ENCODE results near the gene SHB.

SHB gene

DNA sequence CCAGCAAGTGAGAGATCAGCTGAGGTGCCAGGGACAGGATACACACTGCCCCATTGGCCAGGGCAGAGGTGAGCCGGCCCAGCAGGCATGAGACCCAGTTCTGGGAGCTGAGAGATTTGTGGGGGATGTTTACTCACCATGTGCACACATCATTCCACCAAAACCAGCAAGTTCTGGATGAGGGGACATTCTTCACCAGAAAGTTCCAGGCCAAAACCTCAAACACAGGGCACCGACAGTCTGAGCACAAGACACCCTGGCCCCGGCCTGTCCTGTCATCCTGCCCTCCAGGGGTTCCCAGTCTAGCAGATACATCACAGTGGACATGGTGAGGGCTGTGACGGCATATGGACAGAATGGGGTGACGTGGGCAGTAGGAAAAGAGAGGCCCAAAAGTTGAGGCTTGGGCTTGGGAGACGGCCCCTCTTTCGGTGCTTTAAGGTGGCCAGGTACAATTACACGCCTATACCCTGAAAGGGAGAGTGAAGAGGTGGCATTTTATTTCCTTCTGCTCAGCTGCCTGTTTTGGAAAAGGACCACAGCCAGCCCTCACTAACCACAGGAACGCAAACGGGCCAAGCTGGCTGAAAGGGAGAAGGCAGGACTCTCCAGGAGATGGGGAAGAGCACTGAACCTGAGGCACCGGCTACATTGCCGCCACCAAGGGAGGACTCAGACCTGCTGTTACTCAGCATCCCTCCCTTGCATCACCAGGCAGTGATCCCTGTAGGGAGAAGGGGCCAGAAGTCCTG lies 64.0 kb downstream of the SHB start:
- TF ChIP-seq CTCF (IDR thresholded peaks at IDR 0.05) = no peak
- Histone ChIP-seq H3K27ac (no peak overlapping the region), H3K4me3 (no peak overlapping the region)
- DNase-seq (ENCODE audit: low spot score) = no peak

- DNase-seq (ENCODE audit: low spot score) = no peak
- TF ChIP-seq CTCF (IDR thresholded peaks at IDR 0.05) = no peak
- Histone ChIP-seq H3K4me3 (no peak overlapping the region), H3K27ac (no peak overlapping the region)
Measured at GRCh38 chr9:38003946-38004808, 64.8 kb downstream of the SHB start.

GRCh38 chr9:38003230-38003629 lies 65.8 kb downstream of the SHB start:
- no peak for TF ChIP-seq CTCF (IDR thresholded peaks at IDR 0.05)
- H3K27ac ChIP-seq = no peak overlapping the region
- no peak for DNase-seq (ENCODE audit: low spot score)
- no peak overlapping the region for H3K4me3 ChIP-seq

DNA sequence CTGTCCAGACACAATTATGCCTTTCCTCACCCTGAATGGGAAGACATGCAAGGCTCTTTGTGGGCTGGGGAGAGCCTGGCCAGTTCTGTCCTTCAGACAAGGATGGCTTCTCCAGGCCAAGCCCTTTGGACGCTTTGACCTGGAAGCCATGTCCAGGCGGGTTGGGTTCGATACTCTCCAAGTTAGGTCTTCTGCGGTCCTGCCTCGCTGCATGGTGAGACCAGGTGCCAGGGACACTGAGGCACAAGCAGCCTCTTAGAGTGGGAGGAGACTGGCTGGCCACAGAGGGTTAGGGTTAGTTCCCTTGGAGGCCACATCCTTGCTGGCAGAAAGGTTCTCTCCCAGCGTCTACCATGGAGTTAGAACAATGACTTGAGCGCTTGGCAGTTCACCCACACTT lies 67.6 kb downstream of the SHB start:
- no peak for DNase-seq (ENCODE audit: low spot score)
- Histone ChIP-seq H3K27ac (no peak overlapping the region), H3K4me3 (no peak overlapping the region)
- TF ChIP-seq CTCF (IDR thresholded peaks at IDR 0.05) = no peak

DNA sequence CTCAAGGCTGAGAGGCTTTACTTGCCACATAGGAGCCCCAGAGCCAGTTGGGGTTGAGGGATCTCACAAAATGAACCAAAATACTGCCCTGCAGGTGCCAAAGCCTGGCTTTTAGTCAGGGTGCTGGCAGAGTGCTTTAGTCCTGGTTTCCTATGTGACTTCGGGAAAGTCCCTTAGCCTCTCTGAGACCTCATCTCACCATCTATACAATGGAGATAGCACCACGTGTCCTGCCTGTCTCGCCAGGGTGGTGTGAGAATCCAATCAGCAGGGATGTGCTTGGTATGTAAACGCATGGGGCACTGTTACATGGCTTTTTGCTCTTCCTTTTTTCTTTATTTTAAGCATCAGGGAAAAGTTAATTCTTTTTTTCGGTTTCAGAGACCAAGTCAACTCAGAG lies 68.3 kb downstream of the SHB start:
- no peak for TF ChIP-seq CTCF (IDR thresholded peaks at IDR 0.05)
- no peak overlapping the region for H3K4me3 ChIP-seq
- no peak overlapping the region for H3K27ac ChIP-seq
- DNase-seq (ENCODE audit: low spot score) = no peak

GRCh38 chr9:38000332-38000731 lies 68.7 kb downstream of the SHB start:
- Histone ChIP-seq H3K4me3 (no peak overlapping the region), H3K27ac (no peak overlapping the region)
- TF ChIP-seq CTCF (IDR thresholded peaks at IDR 0.05) = no peak
- no peak for DNase-seq (ENCODE audit: low spot score)
